Right atrium auricular region (tissue), 2 donors: ENCODE data around the gene TRIM7. TPM values are rescaled to one million over a fixed set of nuclear protein-coding genes. Genes with fewer than 3 reads are reported as not detected.
"Not testable (repeated sequence)": the region's sequence is repeated elsewhere in the genome, so short reads cannot be mapped to it uniquely, and the experiment has no call there.

Experiments used
- DNase-seq: peaks from one replicate; pipeline ENCODE4 v3.0.0-alpha.2; 2019; ENCODE audit warnings: low spot score
- H3K27ac ChIP-seq, 2 donors: fragments of 200-600 bp; sonication (generic); 1 replicate in 1 of 2; 2 replicates in 1 of 2; pipeline ENCODE4 v1.5.1; 2016 to 2019
- H3K27me3 ChIP-seq, 2 donors: fragments of 200-600 bp; sonication (generic); one replicate each; pipeline versions ENCODE4 v1.5.1 to v1.6.0; 2017 to 2019
- H3K36me3 ChIP-seq: fragments of 200-600 bp; sonication (generic); one replicate; pipeline ENCODE4 v1.5.1; 2016
- H3K4me1 ChIP-seq, 2 donors: fragments of 200-600 bp; sonication (generic); one replicate each; pipeline versions ENCODE4 v1.5.1 to v1.6.0; 2017 to 2019
- H3K4me3 ChIP-seq, 2 donors: fragments of 200-600 bp; sonication (generic); 1 replicate in 1 of 2; 2 replicates in 1 of 2; pipeline ENCODE4 v1.5.1; 2017 to 2019; ENCODE audit warnings: mild to moderate bottlenecking in 1 of 2, moderate library complexity in 1 of 2
- H3K9me3 ChIP-seq, 2 donors: fragments of 200-600 bp; sonication (generic); one replicate each; pipeline ENCODE4 v1.5.1; 2019
- CTCF ChIP-seq, 2 donors: fragments of 200-600 bp; sonication (generic); IDR thresholded peaks; one replicate each; pipeline ENCODE4 v1.5.1; 2019; ENCODE audit warnings: antibody characterized with exemption in 2 of 2
- microRNA-seq, 2 donors: library from miRNA; unstranded; fragments of <30 nt; microRNA quantifications; one replicate each; pipeline ENCODE4, GENCODE V29; 2016 to 2017; ENCODE audit warnings: borderline number of aligned reads in 2 of 2, borderline replicate concordance in 1 of 2
- total RNA-seq, 2 donors: library from RNA; depleted of rRNA; stranded (reverse); fragments of >200 nt; gene quantifications; one replicate each; pipeline ENCODE4 v1.1.0, GENCODE V29; 2016

Gene TRIM7
- total RNA-seq, 2 donors from 2014 or later = 4.1 to 7.7 TPM

GRCh38 chr5:181151146-181151545, 53.9 kb downstream of the TRIM7 start:
- Histone ChIP-seq H3K4me3 (no peak overlapping the region), H3K36me3 (no peaks in the 10 kb centered on the region), H3K4me1 (no peaks in the 10 kb centered on the region), H3K27ac (no peak overlapping the region), H3K27me3 (no peaks in the 10 kb centered on the region), H3K9me3 (no peaks in the 10 kb centered on the region)
- no peak for DNase-seq
- no peak for TF ChIP-seq CTCF (IDR thresholded peaks at IDR 0.05)

GRCh38 chr5:181149806-181150733, 54.9 kb downstream of the TRIM7 start:
- Histone ChIP-seq H3K4me3 (no peak overlapping the region), H3K4me1 (no peaks in the 10 kb centered on the region), H3K9me3 (no peaks in the 10 kb centered on the region), H3K27ac (no peak overlapping the region), H3K36me3 (no peaks in the 10 kb centered on the region), H3K27me3 (no peaks in the 10 kb centered on the region)
- no peak for DNase-seq
- no peak for TF ChIP-seq CTCF (IDR thresholded peaks at IDR 0.05)

- Histone ChIP-seq H3K27ac (no peak overlapping the region), H3K4me3 (no peak overlapping the region), H3K27me3 (no peaks in the 10 kb centered on the region), H3K9me3 (no peaks in the 10 kb centered on the region), H3K4me1 (no peaks in the 10 kb centered on the region), H3K36me3 (no peaks in the 10 kb centered on the region)
- DNase-seq = no peak
- TF ChIP-seq CTCF (IDR thresholded peaks at IDR 0.05) = no peak
These were observed 55.6 kb downstream of the TRIM7 start for GRCh38 chr5:181149355-181149754.

- H3K4me1 ChIP-seq, H3K27ac ChIP-seq, H3K9me3 ChIP-seq, H3K27me3 ChIP-seq, DNase-seq, H3K4me3 ChIP-seq, H3K36me3 ChIP-seq: not testable (repeated sequence)
These were observed 57.9 kb downstream of the TRIM7 start, which contains the start of gene OR2V2 for GRCh38 chr5:181146927-181147636. TSS of gene OR2V2 (plus strand) at chr5:181147586. CDS start at chr5:181154943, 7,357 bp downstream.

- H3K36me3 ChIP-seq = no peaks in the 10 kb centered on the region
- H3K9me3 ChIP-seq = no peaks in the 10 kb centered on the region
- no peak for DNase-seq
- no peak overlapping the region for H3K27ac ChIP-seq
- TF ChIP-seq CTCF (IDR thresholded peaks at IDR 0.05) = no peak
- H3K4me1 ChIP-seq = no peaks in the 10 kb centered on the region
- no peak overlapping the region for H3K4me3 ChIP-seq
- no peaks in the 10 kb centered on the region for H3K27me3 ChIP-seq
These were observed 59.9 kb downstream of the TRIM7 start for GRCh38 chr5:181145133-181145532.

Small RNA genes lying within 50 kb of the gene (microRNA-seq; reads per million reads assigned to microRNA genes)
- 0 to 0.71 reads per million in 2 donors for gene MIR4638

Other genes with a start within 250 kb of the TRIM7 start
- gene BTNL3, start 216.3 kb downstream of the TRIM7 start, total RNA-seq = not detected
- 10 to 100 TPM in 1 of 2 donors, 1 to 10 TPM in 1; 5.3 to 23.5 TPM for gene BTNL9, start 164.9 kb downstream of the TRIM7 start, total RNA-seq
- gene OR2V1, start 74.0 kb downstream of the TRIM7 start, total RNA-seq = not detected
- not detected for gene OR2V2, start 57.6 kb downstream of the TRIM7 start, total RNA-seq
- gene TRIM41, start 18.1 kb upstream of the TRIM7 start, total RNA-seq = 10 to 100 TPM; 10.0 to 11.2 TPM
- 1,000 to 10,000 TPM; 1,155 to 1,413 TPM for gene RACK1, start 38.7 kb upstream of the TRIM7 start, total RNA-seq
- gene TRIM52, start 55.9 kb upstream of the TRIM7 start, total RNA-seq = 1 to 10 TPM; 4.4 to 9.1 TPM
- not detected for gene OR4F3, start 162.1 kb upstream of the TRIM7 start, total RNA-seq